Activated T-helper 1 cell treated with Interleukin-2 at 50 U/mL for 16 hours (primary cell): ENCODE results near the gene CR1L.
"Not testable (repeated sequence)": the region's sequence is repeated elsewhere in the genome, so short reads cannot be mapped to it uniquely, and the experiment has no call there.

ENCODE experiments used
- DNase-seq: peaks from one replicate; pipeline ENCODE4 v3.0.0-alpha.2; 2020; ENCODE audit warnings: low read depth

The CR1L gene

GRCh38 chr1:207646171-207646570 is 1.2 kb downstream of the CR1L start:
- DNase-seq: no peak

GRCh38 chr1:207646944-207647579 is 2.1 kb downstream of the CR1L start:
- no peak for DNase-seq

- DNase-seq: no peak
Measured at GRCh38 chr1:207647671-207648333, 2.9 kb downstream of the CR1L start.

GRCh38 chr1:207648334-207649209 is 3.6 kb downstream of the CR1L start:
- no peak for DNase-seq

- DNase-seq: no peak
Measured at GRCh38 chr1:207649210-207649753, 4.3 kb downstream of the CR1L start.

- DNase-seq: no peak
Measured at GRCh38 chr1:207649865-207650580, 5.1 kb downstream of the CR1L start.

GRCh38 chr1:207651583-207651982 is 6.7 kb downstream of the CR1L start:
- DNase-seq: no peak

GRCh38 chr1:207654320-207654719 is 9.4 kb downstream of the CR1L start:
- DNase-seq: no peak

GRCh38 chr1:207658408-207658807 is 13.5 kb downstream of the CR1L start:
- DNase-seq: no peak

- no peak for DNase-seq
Measured at GRCh38 chr1:207658904-207659485, 14.1 kb downstream of the CR1L start.

GRCh38 chr1:207659545-207660153 is 14.7 kb downstream of the CR1L start:
- no peak for DNase-seq

- not testable (repeated sequence) for DNase-seq
Measured at GRCh38 chr1:207661420-207661819, 16.5 kb downstream of the CR1L start.

GRCh38 chr1:207666342-207666741 is 21.4 kb downstream of the CR1L start:
- no peak for DNase-seq

- no peak for DNase-seq
Measured at GRCh38 chr1:207669528-207670009, 24.6 kb downstream of the CR1L start.

GRCh38 chr1:207670192-207670591 is 25.3 kb downstream of the CR1L start:
- no peak for DNase-seq

GRCh38 chr1:207670997-207671396 is 26.1 kb downstream of the CR1L start:
- no peak for DNase-seq

- no peak for DNase-seq
Measured at GRCh38 chr1:207672522-207673130, 27.7 kb downstream of the CR1L start.

- no peak for DNase-seq
Measured at GRCh38 chr1:207673399-207673798, 28.5 kb downstream of the CR1L start.

GRCh38 chr1:207676153-207676552 is 31.2 kb downstream of the CR1L start:
- DNase-seq: no peak

- not testable (repeated sequence) for DNase-seq
Measured at GRCh38 chr1:207680590-207681388, 35.9 kb downstream of the CR1L start.
